HUES48 (cell line): ENCODE measurements around the gene HGFAC.

Source experiments
- H3K27ac ChIP-seq: one replicate; pipeline ENCODE4 v1.7.0; 2013; ENCODE audit warnings: low read depth, low read length, inconsistent platforms
- H3K27me3 ChIP-seq: 2 replicates; pipeline ENCODE4 v1.6.1; 2013; ENCODE audit warnings: mild to moderate bottlenecking, low read length; ENCODE audit not compliant: control insufficient read depth, insufficient read depth
- H3K36me3 ChIP-seq: 2 replicates; pipeline ENCODE4 v1.6.1; 2013; ENCODE audit warnings: low read length; ENCODE audit not compliant: control insufficient read depth, insufficient read depth
- H3K4me1 ChIP-seq: 2 replicates; pipeline ENCODE4 v1.6.1; 2013; ENCODE audit warnings: mild to moderate bottlenecking, low read length; ENCODE audit not compliant: control insufficient read depth, insufficient read depth
- H3K4me3 ChIP-seq: 2 replicates; pipeline ENCODE4 v1.5.1; 2013; ENCODE audit warnings: mild to moderate bottlenecking, low read depth, low read length
- H3K9ac ChIP-seq: 2 replicates; pipeline ENCODE4 v1.6.1; 2013; ENCODE audit warnings: mild to moderate bottlenecking, low read depth, low read length, moderate library complexity
- H3K9me3 ChIP-seq: 2 replicates; pipeline ENCODE4 v1.6.1; 2013; ENCODE audit warnings: low read length; ENCODE audit not compliant: control insufficient read depth, insufficient read depth

The HGFAC gene

DNA sequence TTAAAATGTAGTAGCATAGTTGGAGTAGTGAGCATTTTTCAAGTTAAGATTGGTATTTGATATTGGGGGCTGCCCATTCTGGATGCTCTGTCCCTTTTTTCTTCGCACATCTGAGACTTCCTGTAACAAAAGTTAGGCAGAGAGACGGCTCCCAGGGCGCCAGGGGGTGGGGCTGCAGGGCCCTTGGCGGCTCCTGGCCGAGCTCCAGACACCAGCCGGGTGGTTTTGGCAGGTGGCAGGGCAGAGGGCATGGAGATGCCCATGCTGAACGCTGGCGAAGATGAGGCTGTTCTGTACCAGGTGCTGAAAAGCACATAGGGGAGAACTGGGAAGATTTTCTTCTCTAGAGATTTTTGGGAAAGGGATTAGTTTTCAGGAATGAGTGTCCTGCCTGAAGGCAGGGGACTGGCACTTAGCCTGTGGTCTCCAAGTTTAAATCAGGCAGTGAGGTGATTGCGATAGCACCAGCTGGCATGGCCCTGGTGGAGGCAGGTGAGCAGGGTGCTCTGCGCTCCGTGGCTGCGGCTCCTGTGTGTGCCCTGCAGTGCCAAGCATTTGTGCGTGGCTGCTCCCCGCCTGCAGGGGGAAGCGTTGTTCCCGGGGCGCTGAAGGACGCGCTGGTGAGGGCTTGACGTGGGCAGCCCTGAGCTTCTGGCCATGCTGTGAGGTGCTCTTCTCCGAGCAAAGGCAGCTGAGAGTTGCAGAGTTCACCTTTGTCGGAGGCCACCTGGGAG, 23.6 kb upstream of the HGFAC start:
- H3K9me3 ChIP-seq = no peaks in the 10 kb centered on the region
- H3K4me1 ChIP-seq = no peaks in the 10 kb centered on the region
- H3K4me3 ChIP-seq = no peak overlapping the region
- no peaks in the 10 kb centered on the region for H3K27me3 ChIP-seq
- no peak overlapping the region for H3K27ac ChIP-seq
- H3K9ac ChIP-seq = no peak overlapping the region
- no peaks in the 10 kb centered on the region; the same call in 1 of the 2 replicates for H3K36me3 ChIP-seq

DNA sequence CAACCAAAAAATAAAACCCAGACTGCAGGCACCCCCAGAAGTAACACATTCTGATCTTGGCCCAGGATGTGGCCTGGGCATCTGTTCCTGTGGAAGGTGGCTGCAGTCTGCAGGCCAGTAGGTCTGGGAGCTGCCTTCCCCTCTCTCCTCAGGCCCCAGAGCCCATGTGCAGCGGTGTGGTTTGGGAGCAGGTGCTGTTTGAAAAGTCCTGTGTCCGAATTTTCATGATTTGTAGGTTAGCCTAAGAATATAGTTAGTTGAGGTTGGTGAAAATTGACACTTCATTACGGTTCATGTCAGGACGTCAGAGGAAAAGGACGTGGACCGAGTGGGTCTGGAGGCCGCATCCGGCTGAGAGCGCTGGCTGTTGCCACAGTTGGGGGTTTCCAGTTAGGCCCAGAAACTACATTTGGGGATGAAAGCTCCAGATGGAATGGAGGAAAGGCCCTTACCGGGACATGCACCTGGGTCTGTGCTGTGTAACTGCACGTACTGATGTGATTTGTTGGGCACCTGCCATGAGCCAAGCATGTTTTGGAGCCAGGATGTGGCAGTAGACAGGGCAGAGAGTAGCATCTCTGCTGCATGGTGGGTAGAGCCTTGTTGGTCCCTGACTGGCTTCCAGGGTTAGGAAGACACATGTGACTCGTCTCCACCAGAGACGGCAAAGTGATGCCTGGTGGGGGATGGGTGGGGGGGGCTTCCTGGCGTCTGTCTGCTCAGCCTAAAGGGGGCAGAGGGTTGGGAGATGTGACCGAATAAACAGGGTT, 21.7 kb upstream of the HGFAC start:
- H3K27ac ChIP-seq = no peak overlapping the region
- H3K36me3 ChIP-seq = no peaks in the 10 kb centered on the region; the same call in 1 of the 2 replicates

GRCh38 chr4:3420606-3420955, 21.2 kb upstream of the HGFAC start:
- no peak overlapping the region for H3K9ac ChIP-seq
- H3K4me1 ChIP-seq = no peaks in the 10 kb centered on the region
- no peaks in the 10 kb centered on the region for H3K9me3 ChIP-seq
- no peak overlapping the region for H3K4me3 ChIP-seq
- H3K27ac ChIP-seq = no peak overlapping the region
- no peaks in the 10 kb centered on the region; the same call in 1 of the 2 replicates for H3K36me3 ChIP-seq
- H3K27me3 ChIP-seq = no peaks in the 10 kb centered on the region

More for the DNA sequence above, 21.7 kb upstream of the HGFAC start:
- Histone ChIP-seq H3K4me1 (no peaks in the 10 kb centered on the region), H3K4me3 (no peak overlapping the region), H3K27me3 (no peaks in the 10 kb centered on the region), H3K9ac (no peak overlapping the region), H3K9me3 (no peaks in the 10 kb centered on the region)

DNA sequence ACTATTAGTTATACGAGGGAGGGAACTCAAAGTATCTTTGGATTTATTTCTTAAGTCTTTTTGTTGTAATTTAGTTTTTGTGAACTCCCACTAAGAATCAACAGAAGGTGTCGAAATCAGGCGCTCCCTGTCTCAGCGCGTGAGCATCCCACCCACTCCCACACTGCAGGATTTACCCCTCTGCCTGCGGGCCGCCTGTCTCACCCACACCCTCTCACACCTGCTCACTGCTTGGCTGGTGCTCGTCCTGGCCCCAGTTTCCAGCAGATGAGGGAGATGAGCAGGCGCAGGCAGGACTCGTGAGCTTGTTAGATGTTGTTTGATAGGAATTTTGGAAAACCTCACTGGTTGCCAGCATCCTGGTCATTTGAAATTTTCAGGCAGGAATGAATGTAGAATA, 20.8 kb upstream of the HGFAC start:
- H3K9ac ChIP-seq = no peak overlapping the region
- H3K4me1 ChIP-seq = no peaks in the 10 kb centered on the region
- H3K9me3 ChIP-seq = no peaks in the 10 kb centered on the region
- H3K27ac ChIP-seq = no peak overlapping the region
- no peaks in the 10 kb centered on the region for H3K27me3 ChIP-seq
- H3K4me3 ChIP-seq = no peak overlapping the region
- H3K36me3 ChIP-seq = no peaks in the 10 kb centered on the region; the same call in 1 of the 2 replicates

- no peak overlapping the region for H3K4me3 ChIP-seq
- no peaks in the 10 kb centered on the region for H3K27me3 ChIP-seq
- no peak overlapping the region for H3K27ac ChIP-seq
- H3K9ac ChIP-seq = no peak overlapping the region
- no peaks in the 10 kb centered on the region; the same call in 1 of the 2 replicates for H3K36me3 ChIP-seq
- H3K4me1 ChIP-seq = no peaks in the 10 kb centered on the region
- no peaks in the 10 kb centered on the region for H3K9me3 ChIP-seq
Measured at GRCh38 chr4:3421470-3421869, 20.3 kb upstream of the HGFAC start.

GRCh38 chr4:3422241-3422801, 19.4 kb upstream of the HGFAC start:
- H3K4me3 ChIP-seq = no peak overlapping the region
- H3K9me3 ChIP-seq = no peaks in the 10 kb centered on the region
- H3K36me3 ChIP-seq = no peaks in the 10 kb centered on the region; the same call in 1 of the 2 replicates
- H3K27ac ChIP-seq = no peak overlapping the region
- H3K9ac ChIP-seq = no peak overlapping the region
- no peaks in the 10 kb centered on the region for H3K27me3 ChIP-seq
- no peaks in the 10 kb centered on the region for H3K4me1 ChIP-seq

DNA sequence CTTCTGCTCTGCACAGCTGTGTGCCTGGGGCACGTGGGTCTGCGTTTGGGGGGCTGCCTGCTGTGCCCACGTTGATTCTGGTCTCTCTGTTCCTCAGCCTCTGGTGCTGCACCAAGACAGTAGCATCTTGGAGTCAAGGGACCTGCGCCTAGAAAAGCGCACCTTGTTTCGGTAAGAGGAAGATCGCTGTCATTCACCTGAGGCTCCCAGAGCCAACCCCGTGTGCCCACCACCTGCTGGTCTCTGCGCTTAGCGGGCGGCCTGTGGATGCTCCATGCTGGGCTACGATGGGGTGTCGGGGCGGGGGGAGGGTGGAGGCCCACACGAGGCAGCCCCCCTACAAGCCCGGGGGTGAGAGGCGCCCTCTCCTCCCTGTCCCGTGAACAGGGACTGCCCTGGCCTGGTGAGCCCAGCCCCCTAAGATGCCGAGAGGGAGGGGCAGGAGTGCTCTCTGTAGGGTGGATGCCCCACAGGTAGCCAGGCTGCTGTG, 18.9 kb upstream of the HGFAC start:
- Histone ChIP-seq H3K9me3 (no peaks in the 10 kb centered on the region), H3K27me3 (no peaks in the 10 kb centered on the region), H3K4me3 (no peak overlapping the region), H3K36me3 (no peaks in the 10 kb centered on the region), H3K4me1 (no peaks in the 10 kb centered on the region), H3K27ac (no peak overlapping the region), H3K9ac (no peak overlapping the region)

DNA sequence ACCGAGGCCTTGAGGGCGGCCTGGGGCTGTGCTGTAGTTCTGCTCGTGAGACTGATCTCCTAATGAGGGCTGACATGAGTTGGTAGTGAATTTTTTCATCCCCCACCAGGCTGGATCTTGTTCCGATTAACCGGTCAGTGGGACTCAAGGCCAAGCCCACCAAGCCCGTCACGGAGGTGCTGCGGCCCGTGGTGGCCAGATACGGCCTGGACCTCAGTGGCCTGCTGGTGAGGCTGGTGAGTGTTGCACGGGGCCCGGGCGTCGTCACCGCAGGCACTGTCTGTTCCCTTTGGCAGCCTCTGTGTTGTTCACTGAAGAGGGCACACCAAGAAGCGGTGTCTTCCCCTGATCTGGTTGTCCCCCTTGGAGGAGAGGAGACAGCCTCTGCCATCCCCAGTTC, 18.4 kb upstream of the HGFAC start:
- H3K4me3 ChIP-seq = no peak overlapping the region
- H3K27me3 ChIP-seq = no peaks in the 10 kb centered on the region
- H3K9me3 ChIP-seq = no peaks in the 10 kb centered on the region
- H3K36me3 ChIP-seq = no peaks in the 10 kb centered on the region
- no peak overlapping the region for H3K9ac ChIP-seq
- no peak overlapping the region for H3K27ac ChIP-seq
- no peaks in the 10 kb centered on the region for H3K4me1 ChIP-seq

- H3K36me3 ChIP-seq = no peaks in the 10 kb centered on the region
Measured at GRCh38 chr4:3423952-3424351, 17.8 kb upstream of the HGFAC start.

GRCh38 chr4:3424522-3425095, 17.2 kb upstream of the HGFAC start:
- H3K4me1 ChIP-seq = no peaks in the 10 kb centered on the region
- no peak overlapping the region for H3K27ac ChIP-seq
- H3K27me3 ChIP-seq = no peaks in the 10 kb centered on the region
- no peak overlapping the region for H3K9ac ChIP-seq
- no peak overlapping the region for H3K4me3 ChIP-seq
- H3K36me3 ChIP-seq = peaks cover 3% of the 10 kb centered on the region; the same call in 1 of the 2 replicates
- no peaks in the 10 kb centered on the region for H3K9me3 ChIP-seq

More at GRCh38 chr4:3423952-3424351, 17.8 kb upstream of the HGFAC start:
- H3K9me3 ChIP-seq = no peaks in the 10 kb centered on the region
- no peak overlapping the region for H3K9ac ChIP-seq
- H3K4me3 ChIP-seq = no peak overlapping the region
- no peak overlapping the region for H3K27ac ChIP-seq
- H3K27me3 ChIP-seq = no peaks in the 10 kb centered on the region
- no peaks in the 10 kb centered on the region for H3K4me1 ChIP-seq
